Mesothelial cell of epicardium (in vitro differentiated cells): Measurements from ENCODE around the gene TMEM234. TPM values are rescaled to one million over a fixed set of nuclear protein-coding genes. Genes with fewer than 3 reads are reported as not detected.

ENCODE experiments used
- DNase-seq, 2 experiments: peaks; one replicate each; pipeline ENCODE4 v3.0.0; 2021; ENCODE audit warnings: low spot score in 2 of 2; ENCODE audit not compliant: unreplicated experiment in 2 of 2
- H3K27ac Mint-ChIP-seq: 2 replicates; pipeline ENCODE4 v1.8.0; 2021; ENCODE audit warnings: mixed read lengths
- H3K27me3 Mint-ChIP-seq: 2 replicates; pipeline ENCODE4 v1.8.0; 2021; ENCODE audit warnings: low read depth, mixed read lengths
- H3K36me3 Mint-ChIP-seq: 2 replicates; pipeline ENCODE4 v1.8.0; 2021; ENCODE audit warnings: mixed read lengths
- H3K4me1 Mint-ChIP-seq: 2 replicates; pipeline ENCODE4 v1.8.0; 2021; ENCODE audit warnings: mixed read lengths
- H3K4me3 Mint-ChIP-seq: 2 replicates; pipeline ENCODE4 v1.8.0; 2021; ENCODE audit warnings: mild to moderate bottlenecking, moderate library complexity, mixed read lengths
- H3K9me3 Mint-ChIP-seq: 2 replicates; pipeline ENCODE4 v1.8.0; 2021; ENCODE audit warnings: mixed read lengths
- total RNA-seq: library from RNA; stranded (reverse); gene quantifications from 3 replicates; pipeline ENCODE4 v1.2.1, GENCODE V29; 2021
- TF ChIP-seq, protein P1 (sequence below): fragments of 200-600 bp; sonication (generic); IDR thresholded peaks from one replicate; pipeline ENCODE4 v1.5.0; 2021; ENCODE audit warnings: antibody characterized with exemption; ENCODE audit not compliant: unreplicated experiment

TMEM234 gene
- total RNA-seq, 1 donor from 2014 or later: 32.9 TPM

DNA sequence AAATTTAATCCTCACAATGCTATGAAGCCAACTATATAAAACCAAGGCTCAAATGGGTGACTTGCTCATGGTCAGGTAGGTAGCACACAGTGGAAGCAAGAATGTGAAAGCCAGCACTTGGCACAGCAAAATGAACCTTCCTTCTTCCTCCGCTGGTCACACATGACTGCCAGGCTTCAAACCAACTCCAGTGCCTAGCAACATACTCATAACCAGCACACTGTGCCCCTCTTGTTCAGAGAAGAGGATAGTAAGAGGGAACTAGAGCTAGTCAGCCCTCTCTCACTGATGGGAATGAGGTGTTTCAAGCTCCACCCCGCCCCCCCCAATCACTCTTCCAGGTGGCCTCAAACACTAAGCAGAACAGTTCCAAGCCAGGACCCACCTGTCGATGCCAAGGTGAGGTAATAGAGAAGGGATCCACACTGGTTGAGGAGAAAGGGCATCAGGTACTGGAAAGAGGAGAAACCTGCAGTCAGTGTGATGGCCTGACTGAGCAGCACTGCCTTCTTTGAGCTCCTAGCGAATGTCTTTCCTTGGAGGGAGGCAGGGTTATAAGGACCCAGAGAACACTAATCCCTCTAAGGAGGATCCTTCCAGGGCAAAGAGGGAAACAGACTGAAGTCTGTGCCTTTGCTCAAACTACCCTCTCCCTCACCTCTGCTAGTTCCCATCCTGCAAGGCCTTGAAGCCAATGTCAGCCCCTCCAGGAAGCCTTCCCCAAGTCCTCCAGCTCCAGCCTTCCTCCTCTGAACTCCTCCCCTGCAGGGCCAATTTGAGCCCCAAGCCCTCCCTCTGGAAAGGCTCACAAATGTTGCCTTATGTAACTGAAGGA lies 1.2 kb downstream of the TMEM234 start:
- Mint-ChIP-seq H3K36me3 (peaks cover 11% of the 10 kb centered on the region), H3K4me3 (peak overlapping the region; percentile 98), H3K27me3 (no peaks in the 10 kb centered on the region), H3K4me1 (peaks cover 25% of the 10 kb centered on the region), H3K9me3 (no peaks in the 10 kb centered on the region), H3K27ac (peak overlapping the region; percentile 98)
- no peak for DNase-seq
- TF ChIP-seq, protein P1, sequence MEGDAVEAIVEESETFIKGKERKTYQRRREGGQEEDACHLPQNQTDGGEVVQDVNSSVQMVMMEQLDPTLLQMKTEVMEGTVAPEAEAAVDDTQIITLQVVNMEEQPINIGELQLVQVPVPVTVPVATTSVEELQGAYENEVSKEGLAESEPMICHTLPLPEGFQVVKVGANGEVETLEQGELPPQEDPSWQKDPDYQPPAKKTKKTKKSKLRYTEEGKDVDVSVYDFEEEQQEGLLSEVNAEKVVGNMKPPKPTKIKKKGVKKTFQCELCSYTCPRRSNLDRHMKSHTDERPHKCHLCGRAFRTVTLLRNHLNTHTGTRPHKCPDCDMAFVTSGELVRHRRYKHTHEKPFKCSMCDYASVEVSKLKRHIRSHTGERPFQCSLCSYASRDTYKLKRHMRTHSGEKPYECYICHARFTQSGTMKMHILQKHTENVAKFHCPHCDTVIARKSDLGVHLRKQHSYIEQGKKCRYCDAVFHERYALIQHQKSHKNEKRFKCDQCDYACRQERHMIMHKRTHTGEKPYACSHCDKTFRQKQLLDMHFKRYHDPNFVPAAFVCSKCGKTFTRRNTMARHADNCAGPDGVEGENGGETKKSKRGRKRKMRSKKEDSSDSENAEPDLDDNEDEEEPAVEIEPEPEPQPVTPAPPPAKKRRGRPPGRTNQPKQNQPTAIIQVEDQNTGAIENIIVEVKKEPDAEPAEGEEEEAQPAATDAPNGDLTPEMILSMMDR: no peak

DNA sequence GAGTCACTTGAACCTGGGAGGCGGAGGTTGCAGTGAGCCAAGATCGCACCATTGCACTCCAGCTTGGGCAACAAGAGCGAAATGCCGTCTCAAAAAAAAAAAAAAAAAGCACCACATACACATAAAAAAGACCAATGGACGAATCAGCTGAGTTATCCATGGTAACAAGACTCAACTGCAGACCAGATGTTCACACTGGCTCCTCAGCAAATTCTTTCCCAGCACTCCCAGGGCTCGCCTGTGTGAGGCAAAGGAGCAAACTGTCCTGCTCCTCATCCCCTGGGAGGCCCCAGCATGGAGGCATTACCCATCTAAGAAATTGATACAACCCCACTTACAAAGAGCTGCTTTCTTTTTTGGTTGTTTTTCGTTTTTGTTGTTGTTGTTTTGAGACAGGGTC lies 3.1 kb downstream of the TMEM234 start:
- Mint-ChIP-seq H3K27me3 (no peaks in the 10 kb centered on the region), H3K4me3 (no peak overlapping the region), H3K36me3 (peaks cover 2% of the 10 kb centered on the region), H3K27ac (no peak overlapping the region), H3K9me3 (no peaks in the 10 kb centered on the region), H3K4me1 (peaks cover 24% of the 10 kb centered on the region)
- DNase-seq: no peak
- TF ChIP-seq, protein P1: no peak

DNA sequence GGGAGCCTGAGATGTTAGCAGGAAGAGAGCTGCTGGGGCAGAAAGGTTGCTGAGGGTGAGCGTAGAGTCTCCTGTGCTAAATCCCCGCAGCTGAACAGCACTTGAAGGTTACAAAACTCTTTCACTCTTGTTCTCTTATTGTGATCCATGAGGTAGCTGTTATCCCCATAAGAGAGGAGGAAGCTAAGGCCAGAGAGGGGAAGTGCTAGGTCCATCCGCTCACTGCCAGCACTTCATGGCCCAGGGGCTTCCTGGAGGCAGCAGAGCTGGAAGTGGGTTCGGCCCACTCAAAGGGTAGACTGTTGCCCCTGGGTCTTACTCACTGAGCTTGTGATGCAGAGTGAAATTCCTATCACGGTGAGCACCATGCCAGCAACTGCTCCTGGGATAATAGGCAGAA lies 5.6 kb downstream of the TMEM234 start:
- Mint-ChIP-seq H3K27ac (no peak overlapping the region), H3K27me3 (no peaks in the 10 kb centered on the region), H3K36me3 (no peaks in the 10 kb centered on the region), H3K4me3 (no peak overlapping the region), H3K4me1 (peaks cover 12% of the 10 kb centered on the region), H3K9me3 (no peaks in the 10 kb centered on the region)
- no peak for DNase-seq
- TF ChIP-seq, protein P1: no peak

DNA sequence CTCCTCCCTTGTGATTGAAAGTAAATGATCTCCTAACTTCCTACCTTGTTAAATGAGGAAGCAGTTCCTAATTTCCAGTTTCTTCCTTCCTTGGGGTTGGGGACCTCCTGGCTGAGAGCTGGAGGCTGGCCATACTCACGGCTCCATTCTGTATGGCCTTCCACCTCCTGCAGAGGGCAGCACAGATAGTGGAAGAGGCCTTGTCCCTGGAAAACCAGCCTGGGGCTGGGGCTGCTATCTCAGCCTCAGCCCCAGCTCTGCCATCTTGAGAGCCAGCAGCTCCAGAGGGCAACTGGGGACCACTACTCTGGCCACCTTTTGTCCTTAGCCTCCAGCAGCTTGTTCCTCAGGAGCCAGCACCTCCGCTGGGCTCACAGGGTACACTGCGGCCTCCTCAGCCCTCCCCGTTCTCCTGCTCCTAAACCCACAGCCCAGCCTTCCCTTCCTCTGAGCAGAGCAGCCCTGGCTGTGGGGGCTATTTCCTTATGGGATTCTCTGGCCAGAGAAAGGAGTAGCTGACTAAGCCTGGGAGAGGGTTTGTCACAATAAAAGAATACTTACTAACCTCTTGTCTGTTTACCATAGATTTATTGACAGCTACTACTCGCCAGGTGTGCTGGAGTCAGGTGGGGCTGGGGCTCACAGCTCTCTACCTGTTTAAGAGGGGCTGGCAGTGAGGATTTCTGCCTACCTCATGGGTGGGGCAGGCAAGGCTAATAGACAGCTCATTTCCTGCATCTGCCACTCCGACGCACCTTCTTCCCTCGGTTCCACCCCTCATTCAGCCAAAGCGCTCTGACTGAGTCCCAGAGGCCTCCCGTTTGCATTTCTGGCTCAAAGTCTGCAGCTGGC lies 6.3 kb downstream of the TMEM234 start:
- Mint-ChIP-seq H3K27me3 (no peaks in the 10 kb centered on the region), H3K27ac (no peak overlapping the region), H3K9me3 (no peaks in the 10 kb centered on the region), H3K4me3 (no peak overlapping the region), H3K36me3 (no peaks in the 10 kb centered on the region), H3K4me1 (peaks cover 5% of the 10 kb centered on the region)
- DNase-seq: peak in 1 of 2 experiments; percentile 62
- TF ChIP-seq, protein P1: peak; percentile 45

DNA sequence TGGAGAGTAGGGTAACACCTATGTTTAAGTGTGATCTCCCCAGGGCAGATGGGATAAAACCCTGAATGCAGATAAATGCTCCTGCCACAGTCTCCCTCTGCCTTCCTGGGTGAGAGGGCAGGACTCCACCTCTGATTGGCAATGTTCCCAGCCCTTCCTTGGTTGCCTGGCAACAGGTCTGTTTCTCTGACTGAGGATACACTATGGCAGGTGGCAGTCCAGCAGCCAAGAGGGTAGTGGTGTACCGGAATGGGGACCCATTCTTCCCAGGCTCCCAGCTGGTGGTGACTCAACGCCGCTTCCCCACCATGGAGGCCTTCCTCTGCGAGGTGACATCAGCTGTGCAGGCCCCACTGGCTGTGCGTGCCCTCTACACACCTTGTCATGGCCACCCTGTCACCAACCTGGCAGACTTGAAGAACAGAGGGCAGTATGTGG lies 13.2 kb downstream of the TMEM234 start, which contains the start of gene DCDC2B:
TSS of gene DCDC2B (plus strand) at position 199 of the 438 bp plus-strand sequence. CDS start at position 204, 5 bp downstream.
- H3K4me3 Mint-ChIP-seq: no peak within 1 kb of the TSS
- H3K27me3 Mint-ChIP-seq: no peaks in the 10 kb centered on the region
- H3K9me3 Mint-ChIP-seq: no peaks in the 10 kb centered on the region
- H3K36me3 Mint-ChIP-seq: no peaks in the 10 kb centered on the region
- TF ChIP-seq, protein P1: no peak
- peaks cover 14% of the 10 kb centered on the region for H3K4me1 Mint-ChIP-seq
- no peak for DNase-seq
- no peak within 1 kb of the TSS for H3K27ac Mint-ChIP-seq
